DMS114 treated with DMSO at 0.1 percent for 48 hours (cell line): ENCODE data around the gene IFNAR1.
"Not testable (repeated sequence)": the region's sequence is repeated elsewhere in the genome, so short reads cannot be mapped to it uniquely, and the experiment has no call there.

ENCODE experiments used
- DNase-seq: peaks from one replicate; lab custom pipeline; 2025; ENCODE audit not compliant: unreplicated experiment; lab: John Stamatoyannopoulos, UW

Gene IFNAR1

DNA sequence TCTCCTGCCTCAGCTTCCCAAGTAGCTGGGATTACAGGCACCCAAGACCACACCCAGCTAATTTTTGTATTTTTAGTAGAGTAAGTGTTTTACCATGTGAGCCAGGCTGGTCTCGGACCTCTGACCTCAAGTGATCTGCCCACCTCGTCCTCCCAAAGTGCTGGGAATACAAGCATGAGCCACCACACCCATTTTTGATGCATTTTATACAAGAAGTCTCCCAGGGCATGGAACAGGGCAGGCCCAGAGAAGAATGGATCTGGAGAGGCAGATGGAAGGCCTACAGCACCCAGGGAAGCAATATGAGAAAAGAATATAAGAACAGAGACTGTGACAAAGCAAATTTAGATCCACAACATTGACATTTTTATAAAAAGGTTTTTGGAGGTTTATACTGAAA, 18.8 kb upstream of the IFNAR1 start:
- DNase-seq: no peak

DNA sequence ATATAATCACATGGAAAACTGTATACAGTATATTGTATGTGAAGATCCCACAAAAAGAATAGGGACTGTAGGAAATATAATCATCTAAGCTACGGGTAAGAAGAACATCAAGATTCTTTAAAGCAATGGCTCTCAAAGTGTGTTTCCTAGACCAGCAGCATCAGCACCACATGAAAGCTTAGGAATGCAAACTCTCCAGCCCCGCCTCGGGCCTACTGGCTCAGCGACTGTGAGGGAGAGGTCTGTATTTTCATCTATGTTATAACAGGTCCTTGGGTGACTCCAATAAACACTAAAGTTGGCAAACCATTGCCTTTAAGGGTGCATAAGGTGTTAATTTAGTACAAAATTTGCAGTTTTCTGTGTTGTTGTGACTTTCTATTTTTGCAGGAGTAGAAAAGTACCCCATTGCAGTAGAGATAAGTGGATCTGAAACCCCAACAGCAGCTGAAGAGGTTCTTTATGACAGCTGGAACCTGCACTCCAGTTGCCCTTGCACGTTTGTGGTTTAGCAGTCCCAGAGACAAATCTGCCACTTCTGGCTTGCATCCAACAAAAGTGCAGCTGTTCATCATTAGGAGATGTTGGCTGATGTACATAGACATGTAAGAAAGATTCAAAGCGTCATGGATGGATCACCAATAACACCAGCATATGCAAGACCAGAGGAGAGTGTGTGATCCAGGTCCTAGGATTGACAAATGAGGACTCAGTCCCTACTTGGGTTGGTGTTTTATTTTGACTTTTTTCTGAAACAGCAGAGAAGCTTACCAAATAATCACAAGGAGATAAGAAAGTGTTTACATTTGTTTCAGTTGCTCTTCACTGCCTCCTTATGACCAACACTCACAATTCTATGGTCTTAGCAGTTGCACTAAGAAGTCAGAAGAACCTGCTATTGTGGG, 15.9 kb upstream of the IFNAR1 start:
- no peak for DNase-seq

DNA sequence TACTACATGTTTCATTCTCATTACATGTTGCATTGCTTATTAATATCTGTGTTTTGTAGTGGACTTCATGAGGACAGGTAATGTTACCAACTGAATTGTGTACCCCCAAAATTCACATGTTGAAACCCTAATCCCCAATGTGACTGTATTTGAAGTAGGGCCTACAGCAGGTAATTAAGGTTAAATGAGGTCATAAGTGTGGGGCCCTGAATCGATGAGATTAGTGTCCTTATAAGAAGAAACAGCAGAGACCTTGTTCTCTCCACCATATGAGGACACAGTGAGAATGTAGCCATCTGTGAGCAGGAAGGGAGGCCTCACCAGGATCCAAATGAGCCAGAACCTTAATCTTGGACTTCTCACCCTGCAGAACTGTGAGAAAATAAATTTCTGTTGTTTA, 15.0 kb upstream of the IFNAR1 start:
- no peak for DNase-seq

- DNase-seq: no peak
Observed at GRCh38 chr21:33312121-33312520, 12.6 kb upstream of the IFNAR1 start.

DNA sequence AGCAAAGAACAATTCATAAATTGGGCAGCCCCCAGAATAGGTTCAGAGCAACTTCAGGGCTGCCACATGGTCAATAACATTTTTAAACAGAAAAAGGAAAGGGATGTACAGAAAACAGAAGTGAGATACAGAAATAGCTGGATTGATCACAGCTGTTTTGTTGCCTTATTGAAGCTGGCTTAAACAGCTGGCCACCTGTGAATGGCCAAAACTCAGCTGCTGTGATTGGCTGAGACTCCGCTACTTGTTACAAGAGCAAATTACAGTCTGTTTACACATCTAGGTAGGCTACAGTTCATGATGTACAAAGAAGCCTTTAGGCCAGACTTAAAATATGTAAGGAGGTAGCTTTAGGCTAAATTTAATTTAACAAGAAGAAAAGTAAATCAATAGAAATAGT, 11.6 kb upstream of the IFNAR1 start:
- DNase-seq: no peak

GRCh38 chr21:33313611-33314010, 11.2 kb upstream of the IFNAR1 start:
- no peak for DNase-seq

DNA sequence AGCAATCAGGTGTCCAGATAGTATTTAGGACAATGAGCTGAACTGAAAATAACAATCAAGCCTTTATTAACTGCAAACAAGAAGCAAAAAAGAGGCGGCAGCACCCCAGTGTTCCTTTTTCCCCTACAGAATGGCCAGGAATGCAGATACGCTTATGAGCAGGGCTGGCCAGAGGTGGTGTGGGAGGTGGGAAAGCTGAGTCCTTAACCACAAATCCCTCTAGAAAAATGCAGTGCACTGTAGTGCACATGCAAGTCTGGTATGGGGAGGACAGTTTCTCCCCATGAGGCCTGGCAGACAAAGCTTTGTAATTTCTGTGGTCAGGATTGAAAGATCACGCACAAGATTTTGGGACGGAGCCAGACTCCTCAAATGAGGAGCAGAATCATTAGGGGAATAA, 10.7 kb upstream of the IFNAR1 start:
- DNase-seq: no peak

DNA sequence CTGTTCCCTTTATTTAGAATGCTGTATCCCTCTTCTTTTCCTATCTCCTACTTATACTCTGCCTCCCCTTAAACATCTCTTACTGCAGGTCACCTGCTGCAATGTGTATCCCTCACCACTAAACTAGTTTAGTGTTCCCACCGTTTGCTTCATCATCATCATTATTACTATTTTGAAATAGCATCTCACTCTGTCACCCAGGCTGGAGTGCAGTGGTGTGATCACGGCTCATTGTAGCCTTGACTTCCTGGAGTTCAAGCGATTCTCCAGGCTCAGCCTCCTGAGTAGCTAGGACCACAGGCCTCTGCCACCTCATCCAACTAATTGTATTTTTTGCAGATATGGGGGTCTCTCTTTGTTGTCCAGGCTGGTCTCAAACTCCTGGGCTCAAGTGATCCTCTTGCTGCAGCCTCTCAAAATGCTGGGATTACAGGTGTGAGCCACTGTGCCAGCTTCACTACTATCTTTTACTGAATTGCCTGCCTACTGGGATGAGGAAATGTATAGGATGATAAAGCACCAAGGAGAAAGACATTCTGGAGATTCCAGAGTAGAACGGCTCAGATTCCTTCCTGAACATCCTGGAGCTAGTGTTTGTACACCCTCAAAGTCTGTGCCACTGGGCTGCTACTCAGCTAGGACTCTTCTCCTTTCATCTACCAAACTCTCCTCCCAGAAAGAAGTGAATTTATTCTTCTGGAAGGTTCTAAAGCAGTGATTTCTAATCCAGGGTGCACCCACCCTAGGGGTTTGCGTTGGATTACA, 8.6 kb upstream of the IFNAR1 start:
- no peak for DNase-seq

DNA sequence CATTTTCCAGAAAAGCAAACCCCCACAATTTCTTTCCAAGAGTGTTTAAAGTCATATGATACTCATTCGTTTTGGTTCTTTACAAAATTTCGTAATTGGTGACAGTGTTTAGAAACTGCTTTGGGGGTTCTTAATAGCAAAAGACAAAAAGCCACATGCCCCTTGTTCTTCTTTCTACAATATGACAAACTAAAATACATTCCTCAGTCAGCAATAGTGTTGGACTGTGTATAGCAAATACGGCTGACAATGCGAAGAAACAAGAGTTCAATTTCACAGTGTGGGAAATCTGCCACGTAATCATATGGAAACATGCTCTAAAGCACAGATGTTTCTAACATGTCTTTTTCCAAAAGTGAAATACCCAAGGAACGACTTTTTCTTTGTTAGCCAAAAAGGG, 7.6 kb upstream of the IFNAR1 start:
- DNase-seq: no peak

DNA sequence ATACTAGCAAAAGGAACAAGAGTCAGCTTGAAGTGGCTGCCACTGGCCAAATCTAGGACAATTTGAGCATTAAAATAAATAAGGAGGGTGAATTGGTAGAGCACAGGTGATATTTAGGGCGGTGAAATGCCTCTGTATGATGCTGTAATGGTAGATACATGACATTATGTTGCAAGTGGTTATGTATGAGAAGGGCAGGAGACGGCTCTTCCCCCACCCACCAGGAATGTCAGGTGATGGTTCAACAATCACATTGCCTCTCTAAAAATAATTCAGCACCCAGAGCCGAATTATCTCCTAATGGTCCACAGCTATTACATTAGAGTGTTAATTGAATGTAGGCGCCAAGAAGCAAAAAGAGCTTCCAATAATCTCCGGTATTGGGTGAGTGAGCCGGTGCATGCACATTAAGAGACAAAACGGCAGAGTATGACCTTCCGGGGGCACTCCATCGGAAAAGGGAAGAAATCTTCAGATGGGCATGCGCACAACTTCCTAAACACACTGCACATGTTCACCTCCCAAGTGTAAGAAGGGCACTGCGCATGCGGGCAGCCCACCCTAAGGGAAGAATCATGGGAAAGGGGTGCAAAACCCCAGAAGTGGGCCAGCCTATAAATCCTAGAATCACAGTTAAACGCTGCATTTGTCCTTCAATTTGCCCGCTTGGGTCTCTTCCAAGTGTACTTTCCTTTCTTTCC, 6.8 kb upstream of the IFNAR1 start:
- no peak for DNase-seq

GRCh38 chr21:33321005-33321404, 3.8 kb upstream of the IFNAR1 start:
- DNase-seq: not testable (repeated sequence)

GRCh38 chr21:33323610-33324009, 1.2 kb upstream of the IFNAR1 start:
- DNase-seq: not testable (repeated sequence)

GRCh38 chr21:33325222-33326067, 675 bp downstream of the IFNAR1 start:
- DNase-seq: no peak

- no peak for DNase-seq
Observed at GRCh38 chr21:33327326-33327725, 2.6 kb downstream of the IFNAR1 start.

GRCh38 chr21:33327792-33328433, 3.1 kb downstream of the IFNAR1 start:
- DNase-seq: no peak

GRCh38 chr21:33330726-33331125, 6.0 kb downstream of the IFNAR1 start:
- no peak for DNase-seq

DNA sequence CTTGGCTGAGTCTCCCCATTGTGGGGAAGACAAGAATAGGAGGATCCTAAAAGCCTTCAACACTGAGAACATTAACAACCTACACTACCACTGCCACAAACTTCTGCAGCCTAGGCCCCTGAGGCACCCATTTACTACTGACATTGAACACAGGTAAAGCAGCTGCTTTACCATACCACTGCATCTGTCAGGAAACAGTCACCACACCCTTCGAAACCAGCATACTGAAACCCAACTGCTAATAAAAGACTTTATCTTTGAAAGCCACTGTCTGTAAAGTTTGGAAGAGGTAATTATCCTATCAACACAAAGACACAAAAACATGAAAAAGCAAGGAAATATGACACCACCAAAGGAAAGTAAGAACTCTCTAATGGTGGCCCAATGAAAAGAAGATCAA, 7.4 kb downstream of the IFNAR1 start:
- DNase-seq: no peak

GRCh38 chr21:33334191-33334590, 9.4 kb downstream of the IFNAR1 start:
- no peak for DNase-seq

- no peak for DNase-seq
Observed at GRCh38 chr21:33334824-33335223, 10.1 kb downstream of the IFNAR1 start.

GRCh38 chr21:33339135-33339534, 14.4 kb downstream of the IFNAR1 start:
- DNase-seq: no peak
